ENCODE data around the gene TMEM255B.

DNA sequence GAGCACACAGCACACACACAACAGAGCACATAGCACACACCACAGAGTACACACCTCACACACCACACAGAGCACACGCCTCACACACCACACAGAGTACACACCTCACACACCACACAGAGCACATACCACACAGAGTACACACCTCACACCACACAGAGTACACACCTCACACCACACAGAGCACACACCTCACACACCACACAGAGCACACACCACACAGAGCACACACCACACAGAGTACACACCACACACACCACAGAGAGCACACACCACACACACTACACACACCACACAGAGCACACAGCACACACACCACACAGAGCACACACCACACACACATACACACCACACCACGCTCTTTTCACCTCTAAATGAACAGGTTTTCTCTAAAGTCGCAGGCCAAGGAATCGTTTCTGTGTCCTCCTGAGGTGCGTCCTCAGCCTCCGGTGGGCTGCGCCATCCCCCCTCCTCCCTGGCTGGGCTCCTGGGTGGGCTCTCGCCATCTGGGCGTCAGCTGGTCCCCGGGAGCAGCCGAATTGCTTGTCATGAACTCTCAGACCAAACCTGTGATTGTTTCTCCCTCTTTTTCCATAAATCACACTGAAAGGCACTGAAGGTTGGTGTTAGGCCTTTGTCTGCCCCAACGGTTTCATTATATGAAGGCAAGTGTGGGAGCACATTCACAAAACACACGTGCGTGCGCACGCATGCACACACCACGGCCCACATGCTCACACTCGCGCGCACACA is 37.4 kb downstream of the TMEM255B start:
- TF ChIP-seq, protein P1, sequence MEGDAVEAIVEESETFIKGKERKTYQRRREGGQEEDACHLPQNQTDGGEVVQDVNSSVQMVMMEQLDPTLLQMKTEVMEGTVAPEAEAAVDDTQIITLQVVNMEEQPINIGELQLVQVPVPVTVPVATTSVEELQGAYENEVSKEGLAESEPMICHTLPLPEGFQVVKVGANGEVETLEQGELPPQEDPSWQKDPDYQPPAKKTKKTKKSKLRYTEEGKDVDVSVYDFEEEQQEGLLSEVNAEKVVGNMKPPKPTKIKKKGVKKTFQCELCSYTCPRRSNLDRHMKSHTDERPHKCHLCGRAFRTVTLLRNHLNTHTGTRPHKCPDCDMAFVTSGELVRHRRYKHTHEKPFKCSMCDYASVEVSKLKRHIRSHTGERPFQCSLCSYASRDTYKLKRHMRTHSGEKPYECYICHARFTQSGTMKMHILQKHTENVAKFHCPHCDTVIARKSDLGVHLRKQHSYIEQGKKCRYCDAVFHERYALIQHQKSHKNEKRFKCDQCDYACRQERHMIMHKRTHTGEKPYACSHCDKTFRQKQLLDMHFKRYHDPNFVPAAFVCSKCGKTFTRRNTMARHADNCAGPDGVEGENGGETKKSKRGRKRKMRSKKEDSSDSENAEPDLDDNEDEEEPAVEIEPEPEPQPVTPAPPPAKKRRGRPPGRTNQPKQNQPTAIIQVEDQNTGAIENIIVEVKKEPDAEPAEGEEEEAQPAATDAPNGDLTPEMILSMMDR (conservative IDR thresholded peaks at IDR 0.05; ENCODE audit: low read depth, low read length), result no peak
- TF ChIP-seq CEBPB (IDR thresholded peaks at IDR 0.05; ENCODE audit: low read depth, low read length) (no peak), POLR2A (IDR thresholded peaks at IDR 0.05; ENCODE audit: low read depth, low read length) (no peak)

Measured in IMR-90 (cell line).